K562 (cell line): ENCODE measurements around the gene RUNX1. TPM values are rescaled to one million over a fixed set of nuclear protein-coding genes. Genes with fewer than 3 reads are reported as not detected.

ENCODE experiments used
- ARID2 ChIP-seq: fragments of 450-650 bp; IDR thresholded peaks from 2 replicates; pipeline ENCODE4 v1.6.1; 2017; ENCODE audit warnings: antibody characterized with exemption, mild to moderate bottlenecking
- ATF1 ChIP-seq, 2 experiments: fragments of 450-650 bp in 1 of 2; IDR thresholded peaks; 2 replicates each; pipeline ENCODE4 v1.6.1; 2016; ENCODE audit warnings: missing compliant biosample characterization in 1 of 2, missing genetic modification characterization in 1 of 2
- BHLHE40 ChIP-seq: IDR thresholded peaks from 2 replicates; pipeline ENCODE4 v1.6.1; 2011; ENCODE audit warnings: low read length, improper control_type of control experiment
- EZH2 ChIP-seq: IDR thresholded peaks from 2 replicates; pipeline ENCODE4 v1.6.1; 2012; ENCODE audit warnings: low read depth, mild to moderate bottlenecking, inconsistent platforms, low read length, borderline replicate concordance
- HDAC1 ChIP-seq, 2 experiments: fragments of 450-650 bp; IDR thresholded peaks; 2 replicates each; pipeline ENCODE4 v1.6.1; 2016 to 2017; ENCODE audit warnings: inconsistent platforms in 1 of 2, mild to moderate bottlenecking in 1 of 2, moderate library complexity in 1 of 2
- HDAC3 ChIP-seq: fragments of 450-650 bp; IDR thresholded peaks from 2 replicates; pipeline ENCODE4 v1.6.1; 2018; ENCODE audit warnings: borderline replicate concordance, mild to moderate bottlenecking, moderate library complexity; ENCODE audit not compliant: partially characterized antibody
- HNRNPK ChIP-seq: fragments of 200-400 bp; formaldehyde crosslinking; IDR thresholded peaks from one replicate; pipeline ENCODE4 v1.6.1; 2018; ENCODE audit warnings: mild to moderate bottlenecking, low read depth, low read length; ENCODE audit not compliant: poor library complexity, severe bottlenecking
- JUN ChIP-seq, 2 experiments: sonication (generic) in 1 of 2; formaldehyde crosslinking in 1 of 2; IDR thresholded peaks; 2 replicates each; pipeline versions ENCODE4 v1.6.1 to v1.8.0; 2012 to 2022; ENCODE audit warnings: borderline replicate concordance in 2 of 2, mild to moderate bottlenecking in 2 of 2, improper control_type of control experiment in 1 of 2, low read depth in 1 of 2, low read length in 1 of 2, missing genetic modification reagents in 1 of 2
- KLF6 ChIP-seq: fragments of 250-450 bp; sonication (Bioruptor Pico); IDR thresholded peaks from 2 replicates; pipeline ENCODE4 v1.4.0; 2020; ENCODE audit warnings: mild to moderate bottlenecking, moderate library complexity, borderline replicate concordance
- MYBL2 ChIP-seq, 2 experiments: fragments of 450-650 bp in 1 of 2; sonication (generic) in 1 of 2; formaldehyde crosslinking in 1 of 2; IDR thresholded peaks; 2 replicates each; pipeline versions ENCODE4 v1.6.1 to v1.8.1; 2017 to 2022; ENCODE audit warnings: borderline replicate concordance in 1 of 2, inconsistent platforms in 1 of 2, low read depth in 1 of 2, mild to moderate bottlenecking in 1 of 2, missing genetic modification reagents in 1 of 2, moderate library complexity in 1 of 2
- NFXL1 ChIP-seq: fragments of 450-650 bp; formaldehyde crosslinking; IDR thresholded peaks from 2 replicates; pipeline ENCODE4 v1.4.0; 2021; ENCODE audit warnings: mild to moderate bottlenecking
- NR4A1 ChIP-seq, 2 experiments: fragments of 250-450 bp in 1 of 2; fragments of 450-650 bp in 1 of 2; sonication (Bioruptor Pico) in 1 of 2; IDR thresholded peaks; 2 replicates each; pipeline versions ENCODE4 v1.4.0 to v1.6.1; 2016 to 2020; ENCODE audit warnings: mild to moderate bottlenecking in 2 of 2, missing compliant biosample characterization in 1 of 2, missing genetic modification characterization in 1 of 2, moderate library complexity in 1 of 2
- PTTG1 ChIP-seq: fragments of 450-650 bp; IDR thresholded peaks from 2 replicates; pipeline ENCODE4 v1.6.1; 2016; ENCODE audit warnings: low read depth, mild to moderate bottlenecking, missing genetic modification characterization, missing compliant biosample characterization
- ZNF316 ChIP-seq: fragments of 450-650 bp; IDR thresholded peaks from 2 replicates; pipeline ENCODE4 v1.6.1; 2016
- ZNF583 ChIP-seq: fragments of 250-450 bp; sonication (Bioruptor Pico); IDR thresholded peaks from 2 replicates; pipeline ENCODE4 v1.4.0; 2020
- polyA plus RNA-seq, 8 experiments: library from polyadenylated mRNA; depleted of rRNA in 4 of 8; stranded (reverse) in 5 of 8; unstranded in 3 of 8; fragments of >200 nt; fragmentation: Nextera tagmentation in 2 of 8; fragmentation: Illumina TruSeq in 1 of 8; extraction: Ambion mirVana in 2 of 8; extraction: Trizol in 1 of 8; gene quantifications; 2 replicates each; pipeline versions ENCODE4 v1.2.1 to v1.2.3, GENCODE V29; 2011 to 2014; ENCODE audit warnings: inconsistent platforms in 1 of 8, missing spikeins in 1 of 8
- total RNA-seq, 7 experiments: library from RNA; depleted of rRNA in 6 of 7; stranded (reverse); fragments of >200 nt in 6 of 7; fragmentation: Illumina TruSeq in 2 of 7; extraction: Trizol in 2 of 7; gene quantifications; 2 replicates each; pipeline versions ENCODE4 v1.2.1 to v1.2.3, GENCODE V29; 2011 to 2021; ENCODE audit warnings: low replicate concordance in 1 of 7
- TF ChIP-seq, protein P1 (sequence below), 2 experiments: fragments of 200-800 bp in 1 of 2; sonication (Bioruptor generic) in 1 of 2; sonication (generic) in 1 of 2; formaldehyde crosslinking in 1 of 2; IDR thresholded peaks in 1 of 2; conservative IDR thresholded peaks in 1 of 2; 2 replicates each; pipeline versions ENCODE4 v1.5.0 to v1.6.1; 2016 to 2020; ENCODE audit warnings: missing compliant biosample characterization in 1 of 2, missing genetic modification characterization in 1 of 2, missing genetic modification reagents in 1 of 2
- TF ChIP-seq, protein P2 (sequence below): fragments of 450-650 bp; formaldehyde crosslinking; IDR thresholded peaks from 2 replicates; pipeline ENCODE4 v1.4.0; 2022; ENCODE audit warnings: mild to moderate bottlenecking, moderate library complexity
- TF ChIP-seq, protein P3 (sequence below), 2 experiments: IDR thresholded peaks; 2 replicates each; pipeline ENCODE4 v1.6.1; 2011; ENCODE audit warnings: borderline replicate concordance in 1 of 2, control low read depth in 1 of 2, low read depth in 1 of 2, low read length in 1 of 2, mild to moderate bottlenecking in 1 of 2, mixed read lengths in 1 of 2, moderate library complexity in 1 of 2; ENCODE audit not compliant: insufficient read depth in 1 of 2, insufficient read length in 1 of 2, poor library complexity in 1 of 2, severe bottlenecking in 1 of 2; ENCODE audit errors: extremely low read depth in 1 of 2
- TF ChIP-seq, protein P4 (sequence below): sonication (generic); formaldehyde crosslinking; IDR thresholded peaks from 2 replicates; pipeline ENCODE4 v1.8.0; 2022; ENCODE audit warnings: mild to moderate bottlenecking, low read depth, missing genetic modification reagents

The RUNX1 gene
- total and polyA plus RNA-seq, 9 of the 15 experiments (the other 6 are each of a cell fraction or from before 2014, with no cell fraction given), result 2.2 to 68.6 (median 17.8) TPM

DNA sequence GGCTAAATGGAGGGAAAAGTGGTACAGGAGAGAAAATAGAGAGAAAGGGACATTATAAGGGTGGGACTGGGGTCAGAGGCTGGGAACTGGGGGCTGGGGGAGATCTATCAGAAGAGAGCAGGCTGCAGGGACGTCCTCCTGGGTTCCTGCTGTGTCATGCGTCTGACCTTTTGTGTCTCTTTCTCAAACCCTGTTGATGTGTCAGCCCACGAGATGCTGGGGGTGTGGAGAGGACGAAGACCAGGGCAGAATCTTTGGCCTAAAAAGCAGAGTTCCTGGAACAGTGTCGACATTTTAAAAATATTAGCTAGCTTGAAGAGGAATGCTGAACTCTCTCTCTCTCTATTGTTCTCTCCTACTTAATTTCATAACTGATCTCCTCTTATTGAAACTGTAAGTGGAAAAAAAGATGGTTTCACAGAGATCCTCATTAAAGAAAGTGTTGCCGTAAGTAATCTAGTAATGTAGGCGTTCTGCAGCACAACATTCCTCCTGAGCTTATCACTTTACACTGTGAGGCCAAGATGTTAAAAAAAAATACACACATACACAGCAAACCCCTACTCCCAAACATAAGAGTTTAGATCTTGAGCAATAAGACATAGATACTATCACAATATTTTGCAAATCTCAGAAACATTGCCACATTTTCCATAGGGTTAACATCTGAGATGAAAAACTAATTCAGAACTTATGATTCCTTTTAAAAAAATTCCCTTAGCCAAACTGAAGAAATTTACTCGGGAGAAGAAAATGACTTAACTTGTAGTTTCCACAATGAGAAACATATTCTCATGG lies 52.6 kb downstream of the RUNX1 start (continued):
- TF ChIP-seq HDAC3 (no peak), BHLHE40 (peak; percentile 10; the same call in 1 of the 2 replicates), PTTG1 (tag) (0 out of 2 replicates have a peak, but pooled peaks have one; percentile 11), KLF6 (CRISPR knock-in tag) (0 out of 2 replicates have a peak, but pooled peaks have one; percentile 33), ARID2 (no peak), EZH2 (no peak), HNRNPK (no peak), ATF1 (CRISPR knock-in tag; IDR thresholded peaks at IDR 0.05) (no peak), ATF1 (tag; IDR thresholded peaks at IDR 0.05) (0 out of 2 replicates have a peak, but pooled peaks have one; percentile 29), JUN (IDR thresholded peaks at IDR 0.05; ENCODE audit: borderline replicate concordance, low read depth, low read length) (0 out of 2 replicates have a peak, but pooled peaks have one; percentile 17), JUN (CRISPR knock-in tag; IDR thresholded peaks at IDR 0.05; ENCODE audit: borderline replicate concordance) (no peak), MYBL2 (IDR thresholded peaks at IDR 0.05; ENCODE audit: low read depth) (no peak), MYBL2 (CRISPR knock-in tag; IDR thresholded peaks at IDR 0.05; ENCODE audit: borderline replicate concordance) (no peak), ZNF316 (peak; percentile 91), NR4A1 (CRISPR knock-in tag; IDR thresholded peaks at IDR 0.05) (no peak), NR4A1 (tag; IDR thresholded peaks at IDR 0.05) (peak; percentile 68; the same call in 1 of the 2 replicates), NFXL1 (CRISPR knock-in tag) (0 out of 2 replicates have a peak, but pooled peaks have one; percentile 25), ZNF583 (0 out of 2 replicates have a peak, but pooled peaks have one; percentile 20), HDAC1 (IDR thresholded peaks at IDR 0.05) (peak in 1 of 2 experiments; percentile 72; a peak in 2 of 4 replicates)
- TF ChIP-seq, protein P1, sequence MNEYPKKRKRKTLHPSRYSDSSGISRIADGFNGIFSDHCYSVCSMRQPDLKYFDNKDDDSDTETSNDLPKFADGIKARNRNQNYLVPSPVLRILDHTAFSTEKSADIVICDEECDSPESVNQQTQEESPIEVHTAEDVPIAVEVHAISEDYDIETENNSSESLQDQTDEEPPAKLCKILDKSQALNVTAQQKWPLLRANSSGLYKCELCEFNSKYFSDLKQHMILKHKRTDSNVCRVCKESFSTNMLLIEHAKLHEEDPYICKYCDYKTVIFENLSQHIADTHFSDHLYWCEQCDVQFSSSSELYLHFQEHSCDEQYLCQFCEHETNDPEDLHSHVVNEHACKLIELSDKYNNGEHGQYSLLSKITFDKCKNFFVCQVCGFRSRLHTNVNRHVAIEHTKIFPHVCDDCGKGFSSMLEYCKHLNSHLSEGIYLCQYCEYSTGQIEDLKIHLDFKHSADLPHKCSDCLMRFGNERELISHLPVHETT (CRISPR knock-in tag; conservative IDR thresholded peaks at IDR 0.05 in 1 of 2, IDR thresholded peaks at IDR 0.05 in 1 of 2), result 0 out of 4 replicates have a peak, but pooled peaks of 1 of the 2 experiments have one; percentile 59
- TF ChIP-seq, protein P2, sequence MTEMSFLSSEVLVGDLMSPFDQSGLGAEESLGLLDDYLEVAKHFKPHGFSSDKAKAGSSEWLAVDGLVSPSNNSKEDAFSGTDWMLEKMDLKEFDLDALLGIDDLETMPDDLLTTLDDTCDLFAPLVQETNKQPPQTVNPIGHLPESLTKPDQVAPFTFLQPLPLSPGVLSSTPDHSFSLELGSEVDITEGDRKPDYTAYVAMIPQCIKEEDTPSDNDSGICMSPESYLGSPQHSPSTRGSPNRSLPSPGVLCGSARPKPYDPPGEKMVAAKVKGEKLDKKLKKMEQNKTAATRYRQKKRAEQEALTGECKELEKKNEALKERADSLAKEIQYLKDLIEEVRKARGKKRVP (CRISPR knock-in tag), result no peak
- TF ChIP-seq, protein P3, sequence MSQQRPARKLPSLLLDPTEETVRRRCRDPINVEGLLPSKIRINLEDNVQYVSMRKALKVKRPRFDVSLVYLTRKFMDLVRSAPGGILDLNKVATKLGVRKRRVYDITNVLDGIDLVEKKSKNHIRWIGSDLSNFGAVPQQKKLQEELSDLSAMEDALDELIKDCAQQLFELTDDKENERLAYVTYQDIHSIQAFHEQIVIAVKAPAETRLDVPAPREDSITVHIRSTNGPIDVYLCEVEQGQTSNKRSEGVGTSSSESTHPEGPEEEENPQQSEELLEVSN (IDR thresholded peaks at IDR 0.05; ENCODE audit: borderline replicate concordance in 1 of 2, extremely low read depth in 1 of 2, insufficient read depth in 1 of 2, insufficient read length in 1 of 2, low read depth in 1 of 2, low read length in 1 of 2, poor library complexity in 1 of 2, severe bottlenecking in 1 of 2), result peak; percentile 57 to 89
- TF ChIP-seq, protein P4, sequence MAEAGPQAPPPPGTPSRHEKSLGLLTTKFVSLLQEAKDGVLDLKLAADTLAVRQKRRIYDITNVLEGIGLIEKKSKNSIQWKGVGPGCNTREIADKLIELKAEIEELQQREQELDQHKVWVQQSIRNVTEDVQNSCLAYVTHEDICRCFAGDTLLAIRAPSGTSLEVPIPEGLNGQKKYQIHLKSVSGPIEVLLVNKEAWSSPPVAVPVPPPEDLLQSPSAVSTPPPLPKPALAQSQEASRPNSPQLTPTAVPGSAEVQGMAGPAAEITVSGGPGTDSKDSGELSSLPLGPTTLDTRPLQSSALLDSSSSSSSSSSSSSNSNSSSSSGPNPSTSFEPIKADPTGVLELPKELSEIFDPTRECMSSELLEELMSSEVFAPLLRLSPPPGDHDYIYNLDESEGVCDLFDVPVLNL (CRISPR knock-in tag), result no peak
